ELF-1 (cell line): ENCODE results near the gene SCAP.

ENCODE experiments used
- DNase-seq: peaks from one replicate; pipeline ENCODE4 v3.0.0-alpha.2; 2016; ENCODE audit warnings: low read depth, low spot score

SCAP gene

DNA sequence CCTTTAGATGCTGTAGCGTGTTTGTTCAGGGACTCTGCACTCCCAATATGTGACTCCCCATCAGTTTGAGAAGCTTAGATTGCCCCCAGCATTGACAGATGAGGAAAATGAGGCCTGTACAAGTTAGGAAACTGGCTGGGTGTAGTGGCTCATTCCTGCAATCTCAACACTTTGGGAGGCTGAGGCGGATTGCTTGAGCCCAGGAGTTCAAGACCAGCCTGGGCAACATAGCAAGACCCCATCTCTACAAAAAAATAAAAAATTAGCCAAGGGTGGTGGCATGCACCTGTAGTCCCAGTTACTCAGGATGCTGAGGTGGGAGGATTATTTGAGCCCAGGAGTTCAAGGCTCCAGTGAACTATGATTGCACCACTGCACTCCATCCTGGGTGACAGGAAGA lies 108.9 kb downstream of the SCAP start:
- DNase-seq: no peak

DNA sequence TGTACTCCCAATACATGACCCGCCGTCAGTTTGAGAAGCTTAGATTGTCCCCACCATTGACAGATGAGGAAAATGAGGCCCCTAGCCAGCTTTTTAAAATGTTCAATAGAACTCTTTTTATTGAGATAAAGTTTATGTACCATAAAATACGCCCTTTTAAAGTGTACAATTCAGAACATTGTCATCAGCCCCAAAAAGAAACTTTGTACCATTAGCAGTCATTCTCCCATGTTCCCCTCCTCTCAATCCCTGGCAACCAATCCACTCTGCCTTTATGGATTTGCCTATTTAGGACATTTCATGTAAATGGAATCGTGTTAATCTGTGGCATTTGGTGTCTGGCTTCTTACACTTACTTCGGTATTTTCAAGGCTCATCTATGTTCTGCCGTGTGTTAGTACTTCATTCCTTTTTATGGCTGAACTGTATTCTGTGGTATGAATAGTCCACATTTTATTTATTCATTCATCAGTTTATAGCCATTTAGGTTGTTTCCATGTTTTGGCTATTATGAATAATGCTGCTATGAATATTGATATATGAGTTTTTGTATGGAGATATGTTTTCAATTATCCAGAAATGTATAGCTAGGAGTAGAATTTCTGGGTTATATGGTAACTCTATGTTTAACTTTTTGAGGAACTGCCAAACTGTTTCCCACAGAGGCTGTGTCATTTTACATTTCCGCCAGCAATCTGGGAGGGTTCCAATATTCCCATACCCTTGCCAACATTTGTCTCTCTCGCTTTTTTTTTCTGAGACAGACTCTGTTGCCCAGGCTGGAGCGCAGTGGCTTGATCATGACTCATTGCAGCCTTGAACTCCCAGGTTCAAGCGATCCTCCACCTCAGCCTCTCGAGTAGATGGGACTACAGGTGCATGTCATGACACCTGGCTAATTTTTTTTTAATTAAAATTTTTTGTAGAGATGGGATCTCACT lies 110.3 kb downstream of the SCAP start:
- no peak for DNase-seq
